ENCODE data around the gene RMND5A. TPM values are rescaled to one million over a fixed set of nuclear protein-coding genes. Genes with fewer than 3 reads are reported as not detected.
A peak's percentile ranks its signal among the peaks of the same experiment; 100 is the strongest.

RMND5A gene
- total and polyA plus RNA-seq, 12 donors = 23.4 to 152 (median 105) TPM

DNA sequence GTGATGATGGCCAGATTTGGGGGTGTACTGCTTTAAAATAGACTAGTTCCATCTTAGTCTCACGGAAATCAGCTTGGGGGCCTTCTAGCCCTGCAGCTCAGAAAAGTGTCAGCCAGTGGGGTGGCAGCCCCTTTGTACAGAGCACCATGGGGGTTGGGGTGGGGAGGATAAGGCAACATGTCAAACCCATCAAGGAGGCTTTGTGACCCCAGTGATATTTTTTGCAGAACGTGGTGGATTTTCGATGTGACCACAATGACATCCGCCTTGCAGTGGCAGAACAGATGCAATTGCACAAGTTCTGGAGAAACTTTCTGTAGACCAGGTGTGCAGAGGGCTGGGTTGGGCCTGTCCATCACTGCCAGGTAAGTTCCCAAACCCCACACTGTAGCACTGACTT lies 73.7 kb downstream of the RMND5A start:
- no peak for DNase-seq
- TF ChIP-seq, protein P1, sequence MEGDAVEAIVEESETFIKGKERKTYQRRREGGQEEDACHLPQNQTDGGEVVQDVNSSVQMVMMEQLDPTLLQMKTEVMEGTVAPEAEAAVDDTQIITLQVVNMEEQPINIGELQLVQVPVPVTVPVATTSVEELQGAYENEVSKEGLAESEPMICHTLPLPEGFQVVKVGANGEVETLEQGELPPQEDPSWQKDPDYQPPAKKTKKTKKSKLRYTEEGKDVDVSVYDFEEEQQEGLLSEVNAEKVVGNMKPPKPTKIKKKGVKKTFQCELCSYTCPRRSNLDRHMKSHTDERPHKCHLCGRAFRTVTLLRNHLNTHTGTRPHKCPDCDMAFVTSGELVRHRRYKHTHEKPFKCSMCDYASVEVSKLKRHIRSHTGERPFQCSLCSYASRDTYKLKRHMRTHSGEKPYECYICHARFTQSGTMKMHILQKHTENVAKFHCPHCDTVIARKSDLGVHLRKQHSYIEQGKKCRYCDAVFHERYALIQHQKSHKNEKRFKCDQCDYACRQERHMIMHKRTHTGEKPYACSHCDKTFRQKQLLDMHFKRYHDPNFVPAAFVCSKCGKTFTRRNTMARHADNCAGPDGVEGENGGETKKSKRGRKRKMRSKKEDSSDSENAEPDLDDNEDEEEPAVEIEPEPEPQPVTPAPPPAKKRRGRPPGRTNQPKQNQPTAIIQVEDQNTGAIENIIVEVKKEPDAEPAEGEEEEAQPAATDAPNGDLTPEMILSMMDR (IDR thresholded peaks at IDR 0.05) = no peak
- WGBS, 2 donors = 79 to 87% methylated on average over 4 of the region's 4 CpGs
- no peak for ATAC-seq
- Histone ChIP-seq H3K36me3 (no peaks in the 10 kb centered on the region), H3K4me1 (peaks cover 3 to 30% (median 26%) of the 10 kb centered on the region in 9 donors), H3K27me3 (peaks cover 11 to 69% (median 60%) of the 10 kb centered on the region in 7 donors), H3K27ac (peak overlapping the region in 1 of 10 donors; percentile 54), H3K4me3 (no peak overlapping the region), H3K9me3 (peaks cover 0 to 26% (median 14%) of the 10 kb centered on the region in 11 donors)
- intact Hi-C loops (cut with DNase I) = no loop called here

DNA sequence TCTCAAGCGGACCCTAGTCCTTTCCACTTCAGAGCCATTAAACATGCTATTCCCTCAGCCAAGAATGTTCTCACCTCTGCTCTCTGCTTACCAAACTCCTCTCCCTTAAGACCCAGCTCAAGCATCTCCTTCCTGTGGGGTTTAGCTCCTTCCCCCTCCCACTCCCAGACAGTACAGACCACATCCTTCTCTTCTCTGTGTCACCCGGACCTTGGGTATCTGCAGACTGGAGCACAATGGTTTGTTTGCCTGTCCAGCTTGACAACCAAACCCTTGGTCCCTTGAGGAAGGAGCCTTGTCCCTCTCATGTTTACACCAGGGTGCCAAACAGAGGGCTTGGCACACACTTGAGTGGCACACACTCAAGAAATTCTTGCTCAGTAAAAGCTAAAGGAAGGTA lies 74.8 kb downstream of the RMND5A start:
- 78 to 94% methylated on average over 2 of the region's 2 CpGs for WGBS, 2 donors
- no peak for ATAC-seq
- DNase-seq = no peak
- Histone ChIP-seq H3K9me3 (peaks cover 0 to 26% (median 14%) of the 10 kb centered on the region in 11 donors), H3K36me3 (no peaks in the 10 kb centered on the region), H3K27ac (no peak overlapping the region), H3K27me3 (peaks cover 5 to 58% (median 49%) of the 10 kb centered on the region in 7 donors), H3K4me1 (peaks cover 0 to 19% (median 18%) of the 10 kb centered on the region in 9 donors), H3K4me3 (no peak overlapping the region)
- intact Hi-C loops (cut with DNase I) = no loop called here
- TF ChIP-seq, protein P1 (IDR thresholded peaks at IDR 0.05) = no peak

DNA sequence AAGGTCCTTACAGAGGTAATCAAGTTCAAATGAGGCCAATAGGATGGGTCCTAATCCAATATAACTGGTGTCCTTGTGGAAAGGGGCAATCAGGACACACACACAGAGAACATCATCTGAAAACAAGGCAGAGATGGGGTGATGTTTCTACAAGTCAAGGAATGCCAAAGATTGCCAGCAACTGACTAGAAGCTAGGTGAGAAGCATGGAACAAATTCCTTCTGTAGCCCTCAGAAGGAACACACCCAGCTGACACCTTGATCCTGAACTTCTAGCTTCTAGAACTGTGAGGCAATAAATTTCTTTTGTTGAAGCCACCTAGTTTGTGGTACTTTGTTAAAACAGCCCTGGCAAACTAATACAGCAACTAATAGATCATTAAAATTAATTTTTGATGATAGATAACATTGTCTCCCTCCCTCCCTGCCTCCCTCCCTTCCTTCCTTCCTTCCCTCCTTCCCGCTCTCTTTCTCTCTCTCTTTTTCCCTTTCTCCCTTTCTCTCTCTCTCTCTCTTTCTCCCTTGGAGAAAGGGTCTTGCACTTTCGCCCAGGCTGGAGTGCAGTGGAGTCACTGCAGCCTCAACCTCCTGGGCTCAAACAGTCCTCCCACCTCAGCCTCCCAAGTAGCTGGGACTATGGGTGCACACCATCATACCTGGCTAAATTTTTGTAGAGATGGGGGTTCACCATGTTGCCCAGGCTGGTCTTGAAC lies 80.9 kb downstream of the RMND5A start:
- Histone ChIP-seq H3K27me3 (no peaks in the 10 kb centered on the region), H3K27ac (no peak overlapping the region), H3K36me3 (no peaks in the 10 kb centered on the region), H3K4me1 (no peaks in the 10 kb centered on the region), H3K4me3 (no peak overlapping the region), H3K9me3 (peaks cover 0 to 17% (median 13%) of the 10 kb centered on the region in 11 donors)
- DNase-seq = no peak
- intact Hi-C loops (cut with DNase I) = no loop called here
- TF ChIP-seq, protein P1 (IDR thresholded peaks at IDR 0.05) = no peak
- no peak for ATAC-seq
- WGBS, 2 donors = 78 to 85% methylated on average over 2 of the region's 2 CpGs

DNA sequence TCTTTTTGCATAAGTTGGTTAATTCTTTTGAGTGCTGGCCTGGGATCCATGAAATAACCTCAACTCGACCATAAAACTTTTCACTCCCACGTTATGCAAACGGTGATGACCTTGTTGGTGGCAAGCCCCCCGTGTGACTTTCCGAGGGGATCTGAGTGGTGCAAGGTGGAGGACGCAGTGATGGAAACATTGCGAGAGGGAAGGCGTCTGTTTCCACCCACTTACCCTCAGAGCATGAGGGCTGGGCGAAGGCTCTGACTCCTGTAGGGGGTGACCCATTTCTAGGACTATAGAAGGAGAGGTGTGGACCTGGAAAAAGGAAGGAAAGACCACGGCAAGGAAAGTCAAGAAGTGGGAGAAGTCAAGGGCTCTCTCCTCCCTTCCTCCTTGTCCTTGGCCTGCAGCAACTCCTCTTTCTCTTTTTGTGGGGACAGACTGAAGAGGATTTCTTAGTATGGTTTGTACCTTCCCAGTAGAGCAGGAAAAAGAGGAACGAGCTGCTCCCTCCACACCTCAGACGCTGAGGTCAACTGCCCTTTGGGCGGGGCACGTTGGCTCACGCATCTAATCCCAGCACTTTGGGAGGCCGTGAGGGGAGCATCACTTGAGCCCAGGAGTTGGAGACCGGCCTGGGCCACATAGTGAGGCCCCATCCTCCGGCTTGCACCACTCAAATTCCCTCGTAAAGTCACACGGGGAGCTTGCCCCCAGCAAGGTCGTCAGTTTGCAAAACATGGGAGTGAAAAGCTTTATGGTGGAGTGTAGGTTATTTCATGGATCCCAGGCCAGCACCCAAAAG lies 86.2 kb downstream of the RMND5A start:
- peak overlapping the region in 1 of 10 donors; percentile 7 for H3K27ac ChIP-seq
- intact Hi-C loops (cut with DNase I) = loop anchor here in 1 of 10 donors (5.0 kb wide), 1 partner anchor 39 kb away; no protein-coding TSS in a partner anchor
- 85 to 87% methylated on average over 21 of the region's 21 CpGs for WGBS, 2 donors
- H3K4me1 ChIP-seq = peaks cover 2 to 30% (median 19%) of the 10 kb centered on the region in 9 donors
- H3K27me3 ChIP-seq = peaks cover 0 to 43% (median 26%) of the 10 kb centered on the region in 7 donors
- H3K4me3 ChIP-seq = no peak overlapping the region
- ATAC-seq (no peak), DNase-seq (no peak)
- TF ChIP-seq, protein P1 (IDR thresholded peaks at IDR 0.05) = no peak
- no peaks in the 10 kb centered on the region for H3K36me3 ChIP-seq
- no peaks in the 10 kb centered on the region for H3K9me3 ChIP-seq

Data from heart right ventricle (tissue), 16 donors.